ENCODE measurements around the gene ZPBP2. TPM values are rescaled to one million over a fixed set of nuclear protein-coding genes. Genes with fewer than 3 reads are reported as not detected.

The ZPBP2 gene
- polyA plus RNA-seq, 1 donor (not counting 4 experiments of a cell fraction or from before 2014, with no cell fraction given): not detected

- no peaks in the 10 kb centered on the region for H4K20me1 ChIP-seq (ENCODE audit: control insufficient read depth, extremely low read depth, insufficient read depth, low read length)
- no peak overlapping the region for H2AFZ ChIP-seq (ENCODE audit: control insufficient read depth, low read length)
- no peaks in the 10 kb centered on the region for H3K36me3 ChIP-seq (ENCODE audit: control insufficient read depth in 2 of 2, extremely low read depth in 1 of 2, insufficient read depth in 2 of 2, low read length in 2 of 2)
- no peaks in the 10 kb centered on the region for H3K27me3 ChIP-seq (ENCODE audit: control insufficient read depth, extremely low read depth, insufficient read depth, low read length)
- no peak overlapping the region for H3K4me2 ChIP-seq (ENCODE audit: control insufficient read depth, extremely low read depth, insufficient read depth, low read depth, low read length)
- H3K9ac ChIP-seq (ENCODE audit: control insufficient read depth, extremely low read depth, insufficient read depth, low read length): no peak overlapping the region
- DNase-seq (ENCODE audit: low read depth, low spot score): no peak
- peaks cover 7% of the 10 kb centered on the region for H3K9me3 ChIP-seq (ENCODE audit: control insufficient read depth, low read depth, low read length)
- peaks cover 5% of the 10 kb centered on the region for H3K4me1 ChIP-seq (ENCODE audit: control insufficient read depth, extremely low read depth, insufficient read depth, low read length)
- no peak for FAIRE-seq
- no peaks in the 10 kb centered on the region for H3K9me1 ChIP-seq (ENCODE audit: control insufficient read depth, extremely low read depth, insufficient read depth, low read length)
- TF ChIP-seq CTCF (optimal IDR thresholded peaks at IDR 0.05 in 1 of 3, IDR thresholded peaks at IDR 0.05 in 1 of 3, conservative IDR thresholded peaks at IDR 0.05 in 1 of 3; ENCODE audit: extremely low read depth in 1 of 3, insufficient read depth in 2 of 3, low read length in 3 of 3): no peak
- H3K4me3 ChIP-seq (ENCODE audit: control insufficient read depth in 2 of 3, extremely low read depth in 1 of 3, insufficient read depth in 2 of 3, low read depth in 1 of 3, low read length in 3 of 3): no peak overlapping the region
- H3K27ac ChIP-seq (ENCODE audit: control insufficient read depth, insufficient read depth, low read length): no peak overlapping the region
- dilution Hi-C loops (cut with MboI; ENCODE audit: extremely low pct_ligation_motif_present, low sequenced_read_pairs): no loop called here
- H3K79me2 ChIP-seq (ENCODE audit: control insufficient read depth, insufficient read depth, low read length): no peaks in the 10 kb centered on the region
Measured at GRCh38 chr17:39826334-39826733, 41.7 kb upstream of the ZPBP2 start.

GRCh38 chr17:39828443-39828842 is 39.6 kb upstream of the ZPBP2 start:
- H3K9ac ChIP-seq (ENCODE audit: control insufficient read depth, extremely low read depth, insufficient read depth, low read length): no peak overlapping the region
- H2AFZ ChIP-seq (ENCODE audit: control insufficient read depth, low read length): no peak overlapping the region
- H3K4me3 ChIP-seq (ENCODE audit: control insufficient read depth in 2 of 3, extremely low read depth in 1 of 3, insufficient read depth in 2 of 3, low read depth in 1 of 3, low read length in 3 of 3): no peak overlapping the region
- no peaks in the 10 kb centered on the region for H3K36me3 ChIP-seq (ENCODE audit: control insufficient read depth in 2 of 2, extremely low read depth in 1 of 2, insufficient read depth in 2 of 2, low read length in 2 of 2)
- dilution Hi-C loops (cut with MboI; ENCODE audit: extremely low pct_ligation_motif_present, low sequenced_read_pairs): no loop called here
- H3K9me3 ChIP-seq (ENCODE audit: control insufficient read depth, low read depth, low read length): peaks cover 6% of the 10 kb centered on the region
- H3K4me1 ChIP-seq (ENCODE audit: control insufficient read depth, extremely low read depth, insufficient read depth, low read length): peaks cover 5% of the 10 kb centered on the region
- no peak for DNase-seq (ENCODE audit: low read depth, low spot score)
- no peak for FAIRE-seq
- no peaks in the 10 kb centered on the region for H3K79me2 ChIP-seq (ENCODE audit: control insufficient read depth, insufficient read depth, low read length)
- H3K9me1 ChIP-seq (ENCODE audit: control insufficient read depth, extremely low read depth, insufficient read depth, low read length): no peaks in the 10 kb centered on the region
- no peak overlapping the region for H3K4me2 ChIP-seq (ENCODE audit: control insufficient read depth, extremely low read depth, insufficient read depth, low read depth, low read length)
- H3K27ac ChIP-seq (ENCODE audit: control insufficient read depth, insufficient read depth, low read length): no peak overlapping the region
- no peak for TF ChIP-seq EZH2 (IDR thresholded peaks at IDR 0.05; ENCODE audit: low read length)
- no peak for TF ChIP-seq CTCF (optimal IDR thresholded peaks at IDR 0.05 in 1 of 3, IDR thresholded peaks at IDR 0.05 in 1 of 3, conservative IDR thresholded peaks at IDR 0.05 in 1 of 3; ENCODE audit: extremely low read depth in 1 of 3, insufficient read depth in 2 of 3, low read length in 3 of 3)
- no peaks in the 10 kb centered on the region for H3K27me3 ChIP-seq (ENCODE audit: control insufficient read depth, extremely low read depth, insufficient read depth, low read length)
- H4K20me1 ChIP-seq (ENCODE audit: control insufficient read depth, extremely low read depth, insufficient read depth, low read length): no peaks in the 10 kb centered on the region

Data from keratinocyte (primary cell).